Cardiac septum (tissue), 1 donor: ENCODE results near the gene TSC22D4. TPM values are rescaled to one million over a fixed set of nuclear protein-coding genes. Genes with fewer than 3 reads are reported as not detected.

ENCODE experiments used
- DNase-seq: peaks from one replicate; pipeline ENCODE4 v3.0.0-alpha.2; 2020; ENCODE audit warnings: low spot score
- intact Hi-C: fragments of 100-400 bp; cut with DNase I; formaldehyde crosslinking; loops from one replicate; pipeline ENCODE4 v1.14.0; 2022
- total RNA-seq: library from RNA; stranded (reverse); fragmentation: NEBNext Ultra II Directional; extraction: Animal tissue kit (Norgen Biotek cat#: 25700); gene quantifications from one replicate; pipeline ENCODE4 v1.2.1, GENCODE V29; 2021
- donor health status: DM: no; HTN: no; CAD: no.

The TSC22D4 gene
- total RNA-seq, 1 donor from 2014 or later, result 35.0 TPM

DNA sequence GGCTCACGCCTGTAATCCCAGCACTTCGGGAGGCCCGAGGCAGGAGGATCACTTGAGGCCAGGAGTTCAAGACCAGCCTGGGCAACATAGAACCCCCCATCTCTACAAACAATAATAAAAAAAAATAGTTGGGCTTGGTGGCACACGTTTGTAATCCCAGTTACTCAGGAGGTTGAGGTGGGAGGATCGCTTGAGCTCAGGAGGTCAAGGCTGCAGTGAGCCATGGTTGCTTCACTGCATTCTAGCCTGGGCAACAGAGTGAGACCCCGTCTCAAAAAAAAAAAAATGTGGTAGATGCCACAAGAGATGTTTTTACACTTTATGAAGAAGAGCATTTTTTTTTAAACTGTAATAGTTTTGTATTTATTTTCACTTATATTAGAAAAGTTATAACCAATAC is 17.5 kb upstream of the TSC22D4 start:
- intact Hi-C loops, result no loop called here
- no peak for DNase-seq

DNA sequence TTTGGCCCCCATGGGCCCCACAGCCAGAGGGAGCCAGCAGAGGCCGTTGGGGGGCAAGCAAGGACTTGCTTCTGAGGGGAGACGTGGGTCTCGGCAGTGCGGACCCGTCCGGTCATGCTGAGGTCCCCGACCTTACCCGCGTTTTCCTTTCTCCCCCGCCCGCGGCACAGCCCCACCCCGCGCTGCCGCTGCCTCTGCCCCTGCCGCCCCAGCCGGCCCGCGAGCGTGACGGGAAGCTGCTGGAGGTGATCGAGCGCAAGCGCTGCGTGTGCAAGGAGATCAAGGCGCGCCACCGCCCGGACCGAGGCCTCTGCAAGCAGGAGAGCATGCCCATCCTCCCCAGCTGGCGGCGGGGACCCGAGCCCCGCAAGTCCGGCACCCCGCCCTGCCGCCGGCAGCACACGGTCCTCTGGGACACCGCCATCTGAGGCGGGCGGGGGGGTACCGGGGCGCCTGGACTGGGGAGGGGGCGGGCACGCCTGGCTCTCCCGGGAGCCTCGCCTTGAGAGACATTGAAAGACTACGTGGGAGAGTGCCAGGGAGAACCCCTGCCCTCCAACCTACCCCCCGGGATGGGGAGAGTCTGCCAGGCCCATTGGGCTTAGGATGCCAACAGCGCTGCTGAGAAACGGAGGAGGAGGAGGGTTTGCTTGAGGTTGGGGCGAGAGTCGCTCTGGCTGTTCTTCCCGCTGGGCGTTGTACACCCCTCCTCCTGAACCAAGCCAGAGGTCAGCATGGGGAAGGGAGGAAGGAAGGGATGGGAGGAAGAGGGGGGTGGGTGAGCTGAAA is 14.7 kb upstream of the TSC22D4 start:
- intact Hi-C loops, result no loop called here
- no peak for DNase-seq

- no peak for DNase-seq
- intact Hi-C loops, result no loop called here
These were observed 13.9 kb upstream of the TSC22D4 start for GRCh38 chr7:100492738-100493475.

DNA sequence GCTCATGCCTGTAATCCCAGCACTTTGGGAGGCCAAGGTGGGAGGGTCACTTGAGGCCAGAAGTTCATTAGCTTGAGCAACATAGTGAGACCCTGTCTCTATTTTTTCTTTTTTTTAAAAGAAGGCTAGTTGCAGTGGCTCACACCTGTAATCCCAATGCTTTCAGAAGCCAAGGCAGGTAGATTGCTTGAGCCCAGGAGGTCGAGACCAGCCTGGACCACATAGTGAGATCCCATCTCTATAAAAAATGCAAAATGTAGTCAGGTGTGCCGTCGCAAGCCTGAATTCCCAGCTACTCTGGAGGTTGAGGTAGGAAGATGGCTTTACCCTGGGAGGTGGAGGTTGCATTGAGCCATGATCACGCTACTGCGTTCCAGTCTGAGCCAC is 12.2 kb upstream of the TSC22D4 start:
- intact Hi-C loops, result no loop called here
- DNase-seq, result no peak

DNA sequence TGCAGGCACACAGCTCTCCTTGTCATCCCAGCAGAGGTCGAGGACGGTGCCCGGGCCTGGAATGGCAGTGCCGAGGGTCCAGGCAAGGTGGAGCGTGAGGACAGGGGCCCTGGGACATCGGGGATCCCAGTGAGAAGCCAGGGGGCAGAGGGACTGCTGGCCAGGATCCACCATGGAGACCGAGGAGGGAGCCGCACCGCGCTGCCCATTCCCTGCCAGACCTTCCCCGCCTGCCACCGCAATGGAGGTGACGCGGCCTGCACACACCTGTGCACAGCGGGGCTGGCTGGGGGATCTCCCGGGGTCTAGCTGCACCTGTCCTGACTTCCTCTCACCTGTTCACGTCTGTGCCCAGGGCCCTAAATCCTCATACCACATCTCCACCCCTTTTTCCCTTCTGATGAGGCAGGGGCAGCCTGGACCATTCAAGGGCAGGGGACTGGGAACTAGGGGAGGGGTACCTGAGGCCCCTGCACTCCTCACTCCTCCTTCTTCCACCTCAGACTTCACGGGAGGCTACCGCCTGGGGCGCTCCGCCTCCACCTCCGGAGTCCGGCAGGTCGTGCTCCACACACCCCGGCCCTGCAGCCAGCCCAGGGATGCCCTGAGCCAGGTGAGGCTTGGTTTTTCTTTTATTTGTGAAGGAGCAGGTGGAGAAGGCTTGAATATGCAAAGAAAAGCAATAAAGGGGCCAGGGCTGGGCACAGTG is 11.6 kb upstream of the TSC22D4 start:
- no peak for DNase-seq
- intact Hi-C loops, result no loop called here

DNA sequence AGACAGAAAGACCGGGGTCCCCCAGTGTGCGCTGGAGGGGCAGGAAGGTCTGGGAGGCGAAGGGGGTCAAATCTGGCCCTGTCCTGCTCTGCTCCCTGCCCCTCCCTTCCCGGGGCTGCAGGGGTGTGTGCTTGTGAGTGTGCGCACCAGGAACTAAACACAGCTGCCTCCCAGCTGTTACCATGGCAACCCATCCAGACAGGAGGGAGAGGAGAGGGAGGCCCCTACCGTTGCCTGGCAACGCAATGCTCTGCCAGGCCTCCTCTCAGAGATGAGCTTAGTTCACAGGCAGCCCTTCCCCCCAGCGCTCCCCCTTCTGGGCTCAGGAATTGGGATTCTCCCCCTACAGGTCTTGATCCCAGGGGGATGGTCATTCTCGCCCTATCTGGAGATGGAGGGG is 10.8 kb upstream of the TSC22D4 start:
- intact Hi-C loops, result no loop called here
- no peak for DNase-seq

DNA sequence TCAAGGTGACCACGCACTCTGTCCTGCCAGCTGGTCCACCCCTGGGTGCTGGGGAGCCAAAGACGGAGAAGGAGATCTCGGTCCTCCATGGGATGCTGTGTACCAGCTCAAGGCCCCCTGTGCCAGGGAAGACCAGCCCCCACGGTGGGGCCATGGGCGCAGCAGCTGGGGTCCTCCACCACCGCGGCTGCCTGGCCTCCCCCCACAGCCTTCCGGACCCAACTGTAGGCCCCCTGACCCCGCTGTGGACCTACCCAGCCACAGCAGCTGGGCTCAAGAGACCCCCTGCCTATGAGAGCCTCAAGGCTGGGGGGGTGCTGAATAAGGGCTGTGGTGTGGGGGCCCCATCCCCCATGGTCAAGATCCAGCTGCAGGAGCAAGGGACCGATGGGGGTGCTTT is 10.1 kb upstream of the TSC22D4 start:
- DNase-seq, result no peak
- intact Hi-C loops, result no loop called here

GRCh38 chr7:100488333-100489095 is 9.5 kb upstream of the TSC22D4 start:
- intact Hi-C loops, result no loop called here
- no peak for DNase-seq

GRCh38 chr7:100486753-100487446 is 7.9 kb upstream of the TSC22D4 start:
- no peak for DNase-seq
- intact Hi-C loops, result no loop called here

DNA sequence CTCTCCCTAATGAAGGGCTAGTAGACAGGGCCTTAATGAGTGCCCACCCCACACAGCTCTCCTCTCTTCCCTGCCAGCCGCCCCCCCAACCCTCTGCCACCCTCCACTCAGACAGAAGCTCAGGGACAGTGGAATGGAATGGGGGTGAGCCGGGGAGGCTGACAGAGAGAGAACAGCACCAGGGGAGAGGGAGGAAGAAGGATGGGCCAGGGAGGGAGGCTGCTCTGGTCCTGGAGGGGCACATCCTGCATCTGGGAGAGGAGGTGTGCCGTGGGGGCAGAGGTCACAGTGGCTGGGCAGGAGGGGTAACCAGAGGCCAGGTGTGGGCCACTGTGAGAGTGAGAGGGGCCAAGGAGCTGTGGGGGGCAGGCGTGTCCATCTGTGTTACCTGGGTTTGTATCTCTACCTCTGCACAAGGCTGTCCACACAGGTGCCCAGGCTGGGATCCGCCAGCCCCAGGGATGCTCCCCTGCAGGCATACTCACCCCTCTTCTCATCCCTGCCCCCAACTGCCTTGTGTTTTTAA is 7.2 kb upstream of the TSC22D4 start:
- intact Hi-C loops, result no loop called here
- no peak for DNase-seq

DNA sequence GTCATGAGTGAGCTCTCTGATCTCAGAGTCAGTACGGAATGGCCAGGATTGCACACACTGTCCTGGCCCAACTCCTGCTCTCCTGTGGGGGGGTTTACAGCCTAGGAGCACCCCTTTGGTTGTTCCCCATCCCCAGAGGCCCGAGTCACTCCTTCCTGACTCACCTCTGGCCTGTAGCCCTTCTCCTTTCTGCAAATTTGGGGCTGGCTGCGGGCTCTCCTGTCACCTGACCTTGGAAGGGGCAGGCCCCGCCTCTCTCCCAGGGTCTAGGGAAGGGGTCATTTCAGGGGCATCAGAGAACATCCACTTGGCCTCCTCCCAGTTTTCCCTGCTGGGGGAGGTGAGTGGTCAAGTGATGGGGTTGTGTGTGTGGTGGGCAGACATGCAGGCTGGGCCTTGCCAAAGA is 6.5 kb upstream of the TSC22D4 start:
- no peak for DNase-seq
- intact Hi-C loops, result no loop called here

GRCh38 chr7:100484673-100485045 is 5.6 kb upstream of the TSC22D4 start:
- no peak for DNase-seq
- intact Hi-C loops, result loop anchor here (5.0 kb wide), 1 partner anchor 63 kb away; no protein-coding TSS in a partner anchor

GRCh38 chr7:100483722-100484672 is 5.0 kb upstream of the TSC22D4 start, which contains the start of gene NYAP1:
TSS of gene NYAP1 (plus strand) at chr7:100483927. CDS start at chr7:100485312, 1,385 bp downstream.
- intact Hi-C loops, result loop anchor here (1.0 to 5.0 kb wide), 3 partner anchors 17 to 75 kb away; no protein-coding TSS in a partner anchor
- no peak for DNase-seq

GRCh38 chr7:100483090-100483721 is 4.2 kb upstream of the TSC22D4 start:
- intact Hi-C loops, result loop anchor here (1.0 to 5.0 kb wide), 3 partner anchors 16 to 76 kb away; no protein-coding TSS in a partner anchor
- peak; percentile 88 for DNase-seq

GRCh38 chr7:100482728-100483089 is 3.7 kb upstream of the TSC22D4 start:
- intact Hi-C loops, result loop anchor here (1.0 to 5.0 kb wide), 3 partner anchors 16 to 77 kb away; no protein-coding TSS in a partner anchor

DNA sequence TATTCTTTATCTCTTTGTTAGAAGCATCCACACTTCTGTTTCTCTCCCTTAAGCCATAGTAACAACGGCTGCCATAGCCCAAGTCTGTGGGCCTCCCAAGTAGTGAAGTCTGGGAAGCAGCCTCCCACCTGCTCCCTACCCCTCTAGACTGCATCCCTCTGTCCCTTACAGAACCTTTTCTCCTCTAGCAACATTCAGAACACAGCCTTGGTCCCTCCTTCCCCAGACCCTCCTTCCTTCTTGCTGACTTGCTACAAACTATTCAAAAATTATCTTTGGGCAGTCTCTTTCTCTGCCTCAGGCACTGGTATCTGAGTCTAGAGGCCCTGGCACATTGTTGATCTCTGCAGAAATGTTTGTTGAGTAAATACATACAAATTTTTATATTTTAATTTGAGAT is 2.5 kb upstream of the TSC22D4 start:
- intact Hi-C loops, result loop anchor here (5.0 kb wide), 1 partner anchor 66 kb away; no protein-coding TSS in a partner anchor
- DNase-seq, result no peak

More at GRCh38 chr7:100482728-100483089, 3.7 kb upstream of the TSC22D4 start:
- DNase-seq, result no peak

- intact Hi-C loops, result no loop called here
- no peak for DNase-seq
These were observed 1.1 kb downstream of the TSC22D4 start for GRCh38 chr7:100477871-100478267.
